ENCODE results near the gene PLXNC1.

PLXNC1 gene

GRCh38 chr12:94260017-94260416, 111.6 kb downstream of the PLXNC1 start:
- H3K4me3 Mint-ChIP-seq = no peak overlapping the region
- ATAC-seq = no peak
- H3K4me1 Mint-ChIP-seq = peaks cover 55% of the 10 kb centered on the region
- H3K9me3 Mint-ChIP-seq = no peaks in the 10 kb centered on the region
- no peak overlapping the region for H3K27ac Mint-ChIP-seq
- H3K27me3 Mint-ChIP-seq = no peaks in the 10 kb centered on the region
- H3K36me3 Mint-ChIP-seq = peaks cover 56% of the 10 kb centered on the region

- peak overlapping the region; percentile 99 for H3K27ac Mint-ChIP-seq
- H3K36me3 Mint-ChIP-seq = peaks cover 56% of the 10 kb centered on the region
- no peak for ATAC-seq
- H3K9me3 Mint-ChIP-seq = no peaks in the 10 kb centered on the region
- no peaks in the 10 kb centered on the region for H3K27me3 Mint-ChIP-seq
- H3K4me3 Mint-ChIP-seq = no peak overlapping the region
- peaks cover 62% of the 10 kb centered on the region for H3K4me1 Mint-ChIP-seq
Measured at GRCh38 chr12:94260717-94261116, 112.3 kb downstream of the PLXNC1 start.

GRCh38 chr12:94261119-94261518, 112.7 kb downstream of the PLXNC1 start:
- peaks cover 56% of the 10 kb centered on the region for H3K36me3 Mint-ChIP-seq
- H3K4me1 Mint-ChIP-seq = peaks cover 66% of the 10 kb centered on the region
- no peaks in the 10 kb centered on the region for H3K27me3 Mint-ChIP-seq
- H3K4me3 Mint-ChIP-seq = no peak overlapping the region
- peak overlapping the region; percentile 99 for H3K27ac Mint-ChIP-seq
- ATAC-seq = no peak
- H3K9me3 Mint-ChIP-seq = no peaks in the 10 kb centered on the region

GRCh38 chr12:94261786-94262185, 113.4 kb downstream of the PLXNC1 start:
- peak overlapping the region; percentile 99 for H3K27ac Mint-ChIP-seq
- no peak for ATAC-seq
- peaks cover 56% of the 10 kb centered on the region for H3K36me3 Mint-ChIP-seq
- H3K4me3 Mint-ChIP-seq = peak overlapping the region; percentile 84
- no peaks in the 10 kb centered on the region for H3K9me3 Mint-ChIP-seq
- no peaks in the 10 kb centered on the region for H3K27me3 Mint-ChIP-seq
- peaks cover 68% of the 10 kb centered on the region for H3K4me1 Mint-ChIP-seq

GRCh38 chr12:94262228-94263010, 114.0 kb downstream of the PLXNC1 start:
- ATAC-seq = peak; percentile 84
- Mint-ChIP-seq H3K36me3 (peaks cover 55% of the 10 kb centered on the region), H3K27me3 (no peaks in the 10 kb centered on the region)

GRCh38 chr12:94263011-94263811, 114.8 kb downstream of the PLXNC1 start:
- peak overlapping the region; percentile 99 for H3K27ac Mint-ChIP-seq

More at GRCh38 chr12:94262228-94263010, 114.0 kb downstream of the PLXNC1 start:
- Mint-ChIP-seq H3K4me1 (peaks cover 68% of the 10 kb centered on the region), H3K9me3 (no peaks in the 10 kb centered on the region), H3K4me3 (peak overlapping the region; percentile 84), H3K27ac (peak overlapping the region; percentile 99)

GRCh38 chr12:94263905-94264561, 115.7 kb downstream of the PLXNC1 start:
- peaks cover 75% of the 10 kb centered on the region for H3K4me1 Mint-ChIP-seq
- H3K4me3 Mint-ChIP-seq = peak overlapping the region; percentile 3
- peak overlapping the region; percentile 99 for H3K27ac Mint-ChIP-seq
- no peak for ATAC-seq
- no peaks in the 10 kb centered on the region for H3K9me3 Mint-ChIP-seq
- H3K27me3 Mint-ChIP-seq = no peaks in the 10 kb centered on the region
- H3K36me3 Mint-ChIP-seq = peaks cover 64% of the 10 kb centered on the region

More at GRCh38 chr12:94263011-94263811, 114.8 kb downstream of the PLXNC1 start:
- Mint-ChIP-seq H3K9me3 (no peaks in the 10 kb centered on the region), H3K27me3 (no peaks in the 10 kb centered on the region), H3K4me1 (peaks cover 68% of the 10 kb centered on the region), H3K36me3 (peaks cover 57% of the 10 kb centered on the region), H3K4me3 (peak overlapping the region; percentile 84)
- peak; percentile 81 for ATAC-seq

GRCh38 chr12:94264736-94265485, 116.5 kb downstream of the PLXNC1 start:
- Mint-ChIP-seq H3K27ac (peak overlapping the region; percentile 99), H3K4me3 (no peak overlapping the region), H3K36me3 (peaks cover 66% of the 10 kb centered on the region), H3K4me1 (peaks cover 84% of the 10 kb centered on the region), H3K27me3 (no peaks in the 10 kb centered on the region), H3K9me3 (no peaks in the 10 kb centered on the region)
- ATAC-seq = no peak

- no peaks in the 10 kb centered on the region for H3K27me3 Mint-ChIP-seq
- H3K4me3 Mint-ChIP-seq = no peak overlapping the region
- H3K36me3 Mint-ChIP-seq = peaks cover 64% of the 10 kb centered on the region
- peak overlapping the region; percentile 84 for H3K27ac Mint-ChIP-seq
- H3K9me3 Mint-ChIP-seq = no peaks in the 10 kb centered on the region
- no peak for ATAC-seq
- peaks cover 90% of the 10 kb centered on the region for H3K4me1 Mint-ChIP-seq
Measured at GRCh38 chr12:94265539-94265938, 117.2 kb downstream of the PLXNC1 start.

- Mint-ChIP-seq H3K4me1 (peaks cover 96% of the 10 kb centered on the region), H3K27me3 (no peaks in the 10 kb centered on the region), H3K4me3 (peak overlapping the region; percentile 2), H3K9me3 (no peaks in the 10 kb centered on the region), H3K27ac (peak overlapping the region; percentile 84), H3K36me3 (peaks cover 59% of the 10 kb centered on the region)
- ATAC-seq = no peak
Measured at GRCh38 chr12:94265966-94266745, 117.8 kb downstream of the PLXNC1 start.

- Mint-ChIP-seq H3K27ac (peak overlapping the region; percentile 84), H3K36me3 (peaks cover 65% of the 10 kb centered on the region), H3K4me1 (peaks cover 96% of the 10 kb centered on the region), H3K4me3 (peak overlapping the region; percentile 43), H3K27me3 (no peaks in the 10 kb centered on the region), H3K9me3 (no peaks in the 10 kb centered on the region)
- ATAC-seq = no peak
Measured at GRCh38 chr12:94266796-94267536, 118.6 kb downstream of the PLXNC1 start.

GRCh38 chr12:94267537-94267872, 119.1 kb downstream of the PLXNC1 start:
- Mint-ChIP-seq H3K27ac (peak overlapping the region; percentile 84), H3K4me3 (peak overlapping the region; percentile 7), H3K27me3 (no peaks in the 10 kb centered on the region), H3K9me3 (no peaks in the 10 kb centered on the region), H3K36me3 (peaks cover 70% of the 10 kb centered on the region), H3K4me1 (peaks cover 96% of the 10 kb centered on the region)
- ATAC-seq = peak; percentile 34

GRCh38 chr12:94267921-94268471, 119.6 kb downstream of the PLXNC1 start:
- no peak overlapping the region for H3K4me3 Mint-ChIP-seq

More at GRCh38 chr12:94267921-94268471, 119.6 kb downstream of the PLXNC1 start:
- no peaks in the 10 kb centered on the region for H3K9me3 Mint-ChIP-seq
- peaks cover 75% of the 10 kb centered on the region for H3K36me3 Mint-ChIP-seq
- no peaks in the 10 kb centered on the region for H3K27me3 Mint-ChIP-seq
- no peak for ATAC-seq
- peaks cover 91% of the 10 kb centered on the region for H3K4me1 Mint-ChIP-seq
- peak overlapping the region; percentile 84 for H3K27ac Mint-ChIP-seq
